NCI-H1694 treated with DMSO at 0.1 percent for 48 hours (cell line): ENCODE data around the gene ADCY6.
A peak's percentile ranks its signal among the peaks of the same experiment; 100 is the strongest.
"Not testable (repeated sequence)": the region's sequence is repeated elsewhere in the genome, so short reads cannot be mapped to it uniquely, and the experiment has no call there.

Source experiments
- DNase-seq: peaks from one replicate; lab custom pipeline; 2025; lab: John Stamatoyannopoulos, UW

Gene ADCY6

DNA sequence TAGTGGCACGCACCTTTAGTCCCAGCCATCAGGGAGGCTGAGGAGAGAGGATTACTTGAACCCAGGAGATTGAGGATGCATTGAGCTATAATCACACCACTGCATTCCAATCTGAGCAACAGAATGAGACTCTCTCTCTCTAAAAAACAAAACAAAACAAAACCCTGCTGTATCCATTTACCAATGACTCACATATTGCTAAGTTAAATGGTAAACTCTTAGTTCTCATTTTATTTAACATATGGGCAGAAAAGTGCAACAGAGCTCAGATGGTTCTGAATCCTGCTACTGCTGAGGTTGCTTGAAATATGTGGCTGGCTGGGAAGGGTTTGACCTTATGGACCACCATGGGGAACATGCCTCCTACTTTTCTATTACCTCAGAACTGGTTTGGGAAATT, 38.7 kb downstream of the ADCY6 start:
- DNase-seq, result no peak

- DNase-seq, result no peak
Measured at GRCh38 chr12:48744251-48745008, 44.5 kb downstream of the ADCY6 start.

- DNase-seq, result no peak
Measured at GRCh38 chr12:48739618-48740269, 49.1 kb downstream of the ADCY6 start.

- no peak for DNase-seq
Measured at GRCh38 chr12:48736456-48736855, 52.4 kb downstream of the ADCY6 start.

DNA sequence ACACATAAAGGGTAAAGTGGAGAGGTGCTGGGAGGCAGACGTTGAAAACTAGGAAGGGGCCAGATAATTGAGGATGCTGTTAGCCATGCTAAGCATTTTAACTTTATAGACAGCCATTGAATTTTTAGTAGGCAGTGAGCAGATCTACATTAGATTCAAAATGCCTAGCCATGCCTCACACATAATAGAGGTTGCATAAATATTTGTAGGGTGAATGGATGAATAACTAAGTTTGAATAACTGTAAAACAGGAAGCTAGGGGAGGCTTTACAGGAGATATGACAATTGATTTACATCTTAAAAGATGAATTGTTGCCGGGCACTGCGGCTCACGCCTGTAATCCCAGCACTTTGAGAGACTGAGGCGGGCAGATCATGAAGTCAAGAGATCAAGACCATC, 60.1 kb downstream of the ADCY6 start:
- DNase-seq, result no peak

DNA sequence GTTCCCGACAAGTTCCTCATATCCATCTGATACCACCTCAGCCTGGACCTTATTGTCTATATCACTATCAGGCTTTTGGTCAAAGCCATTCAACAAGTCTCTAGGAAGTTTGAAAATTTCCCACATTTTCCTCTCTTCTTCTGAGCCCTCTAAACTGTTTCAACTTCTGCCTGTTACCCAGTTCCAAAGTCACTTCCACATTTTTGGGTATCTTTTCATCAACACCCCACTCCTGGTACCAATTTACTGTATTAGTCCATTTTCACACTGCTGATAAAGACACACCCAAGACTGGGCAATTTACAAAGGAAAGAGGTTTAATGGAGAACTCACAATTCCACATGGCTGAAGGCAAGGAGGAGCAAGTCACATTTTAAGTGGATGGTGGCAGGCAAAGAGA, 68.2 kb downstream of the ADCY6 start:
- not testable (repeated sequence) for DNase-seq

DNA sequence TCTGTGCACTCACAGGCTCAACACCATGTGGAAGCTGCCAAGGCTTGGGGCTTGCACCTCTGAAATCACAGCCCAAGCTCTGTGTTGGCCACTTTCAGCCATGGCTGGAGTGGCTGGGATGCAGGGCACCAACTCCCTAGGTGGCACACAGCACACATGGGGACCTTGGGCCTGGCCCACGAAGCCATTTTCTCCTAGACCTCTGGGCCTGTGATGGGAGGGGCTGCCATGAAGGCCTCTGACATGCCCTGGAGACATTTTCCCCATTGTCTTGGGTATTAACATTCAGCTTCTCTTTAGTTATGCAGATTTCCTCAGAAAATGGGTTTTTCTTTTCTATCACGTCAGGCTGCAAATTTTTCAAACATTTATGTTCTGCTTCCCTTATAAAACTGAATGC, 68.7 kb downstream of the ADCY6 start:
- not testable (repeated sequence) for DNase-seq

DNA sequence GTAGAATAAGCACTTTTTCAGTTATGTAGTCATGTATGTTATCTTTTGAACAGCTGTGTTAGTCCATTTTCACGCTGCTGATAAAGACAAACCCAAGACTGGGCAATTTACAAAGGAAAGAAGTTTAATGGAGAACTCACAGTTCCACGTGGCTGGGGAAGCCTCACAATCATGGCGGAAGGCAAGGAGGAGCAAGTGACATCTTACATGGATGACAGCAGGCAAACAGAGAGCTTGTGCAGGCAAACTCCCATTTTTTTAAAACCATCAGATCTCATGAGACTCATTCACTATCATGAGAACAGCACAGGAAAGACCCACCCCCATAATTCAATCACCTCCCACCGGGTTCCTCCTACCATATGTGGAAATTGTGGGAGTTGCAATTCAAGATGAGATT, 69.9 kb downstream of the ADCY6 start:
- DNase-seq, result not testable (repeated sequence)

GRCh38 chr12:48717252-48717695, 71.6 kb downstream of the ADCY6 start:
- no peak for DNase-seq

DNA sequence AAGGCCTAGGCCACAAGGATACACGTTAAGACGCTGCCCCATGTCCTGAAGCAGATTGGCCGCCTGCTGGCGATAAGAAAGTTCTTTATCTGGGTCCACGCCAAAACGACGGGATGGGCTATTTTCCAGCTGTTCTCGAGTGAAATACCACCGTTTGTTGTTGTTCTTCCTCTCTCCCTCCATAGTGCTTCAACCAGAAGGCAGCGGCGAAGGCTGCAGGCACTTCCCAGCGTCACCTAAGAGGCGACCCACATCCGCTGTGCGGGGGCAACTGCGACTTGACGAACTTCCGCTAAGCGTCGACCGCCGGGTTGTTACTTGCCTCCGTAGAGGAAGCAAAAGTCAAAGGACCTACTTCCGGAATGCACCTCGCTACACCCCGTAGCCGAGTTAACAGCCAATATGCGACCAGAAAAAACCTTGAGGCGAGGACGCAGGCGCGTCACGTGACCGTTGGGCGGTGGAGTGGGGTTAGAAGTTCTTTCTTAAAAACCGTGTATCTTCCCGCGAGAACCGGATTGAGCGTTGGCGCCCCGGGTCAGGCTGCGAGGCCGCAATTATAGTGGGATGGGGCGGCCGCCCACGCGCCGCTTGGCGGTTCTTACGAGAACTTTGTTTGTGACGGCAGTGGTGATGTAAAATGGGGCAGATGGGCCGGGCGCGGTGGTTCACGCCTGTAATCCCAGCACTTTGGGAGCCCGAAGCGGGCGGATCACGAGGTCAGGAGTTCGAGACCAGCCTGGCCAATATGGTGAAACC, 72.2 kb downstream of the ADCY6 start, which contains the start of gene CCNT1:
Gene CCNT1, minus strand, starts transcription at position 215 of the 759 bp plus-strand sequence. Its CDS starts 32 bp downstream, at position 183.
- DNase-seq, result peak; percentile 97
